Skeletal muscle tissue (tissue), 4 donors: ENCODE data around the gene COPS8. TPM values are rescaled to one million over a fixed set of nuclear protein-coding genes. Genes with fewer than 3 reads are reported as not detected.

Source experiments
- H3K27ac ChIP-seq: one replicate; pipeline ENCODE4 v1.7.0; 2013; ENCODE audit warnings: mild to moderate bottlenecking, low read depth, low read length, inconsistent platforms
- H3K27me3 ChIP-seq, 3 donors: one replicate each; pipeline ENCODE4 v1.7.0; 2013; ENCODE audit warnings: low read length in 3 of 3; ENCODE audit not compliant: control insufficient read depth in 3 of 3, insufficient read depth in 3 of 3
- H3K36me3 ChIP-seq, 3 donors: one replicate each; pipeline ENCODE4 v1.7.0; 2013; ENCODE audit warnings: low read length in 3 of 3; ENCODE audit not compliant: control insufficient read depth in 3 of 3, insufficient read depth in 3 of 3
- H3K4me1 ChIP-seq, 3 donors: one replicate each; pipeline ENCODE4 v1.7.0; 2013; ENCODE audit warnings: low read length in 3 of 3, mild to moderate bottlenecking in 3 of 3; ENCODE audit not compliant: control insufficient read depth in 3 of 3, insufficient read depth in 3 of 3
- H3K4me3 ChIP-seq, 3 donors: one replicate each; pipeline ENCODE4 v1.7.0; 2013; ENCODE audit warnings: low read length in 3 of 3
- H3K9ac ChIP-seq, 3 donors: one replicate each; pipeline ENCODE4 v1.7.0; 2013; ENCODE audit warnings: low read length in 3 of 3, mild to moderate bottlenecking in 3 of 3, moderate library complexity in 2 of 3, low read depth in 1 of 3
- H3K9me3 ChIP-seq, 3 donors: one replicate each; pipeline ENCODE4 v1.7.0; 2013; ENCODE audit warnings: low read length in 3 of 3; ENCODE audit not compliant: control insufficient read depth in 3 of 3
- total RNA-seq: library from RNA; depleted of rRNA; stranded (reverse); fragments of >200 nt; gene quantifications from one replicate; pipeline ENCODE4 v1.2.3, GENCODE V29; 2014
- donor health status: Osteomylitis.

Gene COPS8
- total RNA-seq, 1 donor from 2014 or later = 55.8 TPM

DNA sequence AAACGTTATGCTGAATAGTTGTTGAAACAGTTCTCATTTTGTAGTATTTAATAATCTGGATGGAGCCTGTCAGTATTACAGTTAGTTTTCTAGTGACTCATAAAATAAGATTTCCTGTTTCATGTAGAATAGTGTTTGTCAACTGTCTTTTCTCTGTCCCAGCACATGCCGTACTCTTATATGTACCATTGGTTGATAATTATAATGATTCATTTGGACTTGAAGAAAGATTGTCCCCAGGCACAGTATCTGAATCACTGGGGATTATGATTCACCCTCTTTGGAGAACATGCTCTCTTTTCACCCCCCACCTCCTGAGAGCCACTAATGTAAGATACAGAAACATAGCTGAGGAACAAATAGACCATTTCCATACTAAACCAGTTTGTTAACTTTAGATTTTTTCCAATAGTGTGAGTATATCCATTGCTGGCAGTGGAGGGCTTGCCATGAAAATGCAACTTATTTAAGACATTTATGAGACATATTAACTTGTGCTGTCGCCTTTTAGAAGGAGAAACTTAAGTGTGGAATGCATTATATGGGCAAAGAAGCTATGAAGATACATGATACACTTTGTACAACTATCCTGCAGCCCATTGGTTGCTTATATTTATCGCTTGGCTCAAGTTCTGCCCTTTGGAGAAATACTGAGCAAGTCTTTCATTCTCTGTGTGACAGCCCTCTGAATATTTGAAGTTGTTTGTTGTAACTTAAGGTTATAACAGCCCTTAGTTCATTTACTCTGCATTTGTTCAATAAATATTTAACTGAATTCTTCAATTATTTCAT is 12.4 kb downstream of the COPS8 start:
- Histone ChIP-seq H3K4me1 (peaks cover 22 to 27% (median 22%) of the 10 kb centered on the region in 3 donors), H3K9ac (peak overlapping the region in 1 of 3 donors; percentile 36), H3K36me3 (peaks cover 3 to 40% (median 39%) of the 10 kb centered on the region in 3 donors), H3K27ac (no peak overlapping the region), H3K9me3 (no peaks in the 10 kb centered on the region), H3K4me3 (peak overlapping the region in 1 of 3 donors; percentile 18), H3K27me3 (no peaks in the 10 kb centered on the region)

DNA sequence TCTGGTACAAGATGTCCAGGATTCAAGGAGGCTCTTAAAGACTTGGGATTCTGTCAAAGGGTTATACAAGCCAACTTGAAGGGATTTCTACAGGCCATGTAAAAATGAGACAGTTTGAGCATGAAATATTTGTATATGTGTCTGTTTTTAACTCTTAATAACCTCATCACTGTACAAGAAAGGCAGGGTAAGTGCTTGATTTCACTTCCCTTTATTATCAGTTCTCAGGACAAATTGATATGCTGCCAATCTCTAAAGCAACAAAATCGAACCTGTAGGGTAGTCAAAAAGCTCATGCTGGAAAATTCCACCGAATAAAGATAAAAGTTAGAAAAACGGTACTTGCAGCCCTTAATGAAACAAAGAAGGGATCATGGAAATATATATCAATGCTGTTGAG is 14.1 kb downstream of the COPS8 start:
- Histone ChIP-seq H3K4me1 (peaks cover 8 to 15% (median 8%) of the 10 kb centered on the region in 3 donors), H3K27me3 (no peaks in the 10 kb centered on the region), H3K4me3 (no peak overlapping the region), H3K27ac (no peak overlapping the region), H3K9ac (no peak overlapping the region), H3K36me3 (peaks cover 3 to 34% (median 32%) of the 10 kb centered on the region in 3 donors), H3K9me3 (no peaks in the 10 kb centered on the region)

DNA sequence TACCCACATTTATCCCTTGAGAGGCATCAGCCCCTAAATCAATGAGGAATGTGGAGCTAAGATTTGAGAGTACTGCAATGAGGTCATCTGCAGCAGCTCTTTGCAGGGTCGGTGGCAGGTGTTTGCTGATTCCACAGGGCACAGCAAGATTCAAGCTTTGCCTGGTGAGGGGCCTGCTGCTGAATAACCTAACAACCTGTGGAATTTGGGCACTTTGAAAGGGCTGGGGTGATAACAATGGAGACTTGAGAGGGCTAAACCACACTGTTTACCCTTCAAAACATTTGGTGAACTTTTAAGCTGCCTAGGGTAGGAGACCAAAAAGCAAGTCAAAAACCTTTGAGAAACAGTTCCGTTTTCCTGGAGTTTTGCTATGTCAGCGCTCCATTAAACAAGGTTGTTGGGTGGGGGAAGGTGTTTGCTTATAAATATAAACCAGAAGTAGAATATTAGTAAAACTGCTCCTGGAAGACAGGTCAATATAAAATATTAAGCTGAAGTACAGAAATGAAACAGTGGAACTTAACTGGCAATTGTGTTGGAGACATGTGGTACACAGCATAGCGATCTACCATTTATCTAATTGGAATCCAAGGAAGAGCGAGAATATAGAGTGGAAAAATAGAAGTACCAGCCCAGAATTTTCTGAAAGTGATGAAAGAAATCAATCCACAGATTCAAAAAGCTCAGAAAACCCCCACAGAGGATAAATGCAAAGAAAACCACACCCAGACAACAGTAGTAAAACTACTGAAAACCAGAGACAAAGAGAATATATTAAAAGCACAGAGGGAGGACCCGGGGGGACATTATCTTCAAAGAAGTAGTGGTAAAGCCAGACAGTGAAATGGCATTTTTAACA is 15.7 kb downstream of the COPS8 start:
- Histone ChIP-seq H3K27ac (no peak overlapping the region), H3K4me1 (peaks cover 8 to 11% (median 8%) of the 10 kb centered on the region in 3 donors), H3K9ac (no peak overlapping the region), H3K27me3 (no peaks in the 10 kb centered on the region), H3K4me3 (no peak overlapping the region), H3K9me3 (no peaks in the 10 kb centered on the region), H3K36me3 (peaks cover under 1 to 30% (median 26%) of the 10 kb centered on the region in 3 donors)

DNA sequence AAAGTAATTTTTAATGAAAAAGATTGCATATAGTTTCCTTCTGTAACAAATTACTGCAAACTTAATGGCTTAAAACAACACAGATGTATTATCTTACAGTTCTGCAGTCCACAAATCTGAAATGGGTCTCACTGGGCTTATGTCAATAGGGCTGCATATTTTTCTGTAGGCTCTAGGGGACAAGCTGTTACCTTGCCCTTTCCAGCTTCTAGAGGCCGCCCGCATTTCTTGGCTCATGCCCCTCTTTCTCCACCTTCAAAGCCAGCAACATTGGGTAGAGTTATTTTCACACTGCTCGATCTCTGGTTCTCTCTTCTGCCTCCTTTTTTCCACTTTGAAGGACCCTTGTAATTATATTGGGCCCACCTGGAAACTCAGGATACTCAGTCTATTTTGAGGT is 16.7 kb downstream of the COPS8 start:
- no peaks in the 10 kb centered on the region for H3K9me3 ChIP-seq
- peaks cover 0 to 26% (median 25%) of the 10 kb centered on the region in 3 donors for H3K36me3 ChIP-seq
- no peaks in the 10 kb centered on the region for H3K27me3 ChIP-seq
- no peak overlapping the region for H3K27ac ChIP-seq
- H3K4me3 ChIP-seq = no peak overlapping the region
- H3K9ac ChIP-seq = no peak overlapping the region
- H3K4me1 ChIP-seq = peaks cover 7 to 9% (median 8%) of the 10 kb centered on the region in 3 donors

DNA sequence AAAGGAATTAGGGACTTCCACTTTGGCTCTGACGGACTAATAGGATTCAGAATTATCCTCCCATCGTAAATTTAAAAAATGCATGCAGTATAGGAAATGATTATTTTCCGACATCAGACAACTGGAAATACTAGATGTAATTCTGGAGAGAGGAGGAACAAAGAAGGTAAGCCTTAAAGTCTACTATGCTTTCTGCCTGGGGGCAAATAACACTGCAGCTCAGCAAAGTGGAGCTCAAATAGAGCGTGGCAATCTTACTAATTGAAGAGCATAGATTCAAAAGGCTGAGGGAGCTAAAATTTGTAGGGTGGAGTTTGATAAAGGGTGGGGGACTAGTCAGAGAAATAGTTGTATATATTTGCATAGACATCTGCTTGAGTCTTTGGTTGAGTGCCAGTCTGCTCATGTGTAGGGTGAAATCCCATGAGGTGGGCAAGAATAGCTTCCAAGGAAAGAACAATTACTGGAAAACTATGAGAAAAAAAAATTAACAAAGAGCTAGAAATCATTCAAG is 23.8 kb downstream of the COPS8 start:
- peaks cover 0 to 4% (median 0%) of the 10 kb centered on the region in 3 donors for H3K9me3 ChIP-seq
- H3K36me3 ChIP-seq = peaks cover 0 to 2% (median 0%) of the 10 kb centered on the region in 3 donors
- no peaks in the 10 kb centered on the region for H3K27me3 ChIP-seq
- H3K4me3 ChIP-seq = no peak overlapping the region
- H3K4me1 ChIP-seq = no peaks in the 10 kb centered on the region
- no peak overlapping the region for H3K9ac ChIP-seq
- no peak overlapping the region for H3K27ac ChIP-seq

DNA sequence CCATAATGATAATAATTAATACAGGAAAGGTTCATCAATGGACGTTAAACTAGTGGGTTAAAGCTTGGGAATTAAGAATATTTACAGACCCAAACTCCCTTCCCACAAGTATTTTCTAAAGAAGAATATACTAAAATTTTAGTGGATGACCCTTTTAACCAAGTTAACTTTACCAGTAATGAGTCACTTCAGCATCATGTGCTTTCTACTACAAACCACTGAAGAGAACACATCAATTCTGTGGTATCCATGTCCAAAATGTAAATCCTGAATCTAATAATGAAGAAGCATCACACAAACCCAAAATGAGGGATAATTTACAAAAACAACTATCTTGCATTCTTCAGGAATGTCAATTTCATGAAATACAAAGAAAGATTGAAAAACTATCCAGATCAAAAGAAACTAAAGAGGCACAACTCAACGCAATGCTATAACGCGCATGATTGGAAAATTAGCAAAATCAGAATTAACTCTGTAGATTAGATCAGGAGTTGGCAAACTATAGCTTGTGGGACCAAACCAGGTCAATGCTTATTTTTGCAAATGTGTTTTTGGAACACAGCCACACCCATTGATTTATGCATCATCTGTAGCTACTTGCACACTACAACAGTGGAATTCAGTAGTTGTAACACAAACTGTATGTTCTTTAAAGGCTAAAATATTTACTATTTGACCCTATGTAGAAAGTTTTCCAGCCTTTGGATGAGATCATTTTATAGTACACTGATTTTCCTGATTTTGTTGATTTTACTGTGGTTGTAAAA is 27.5 kb downstream of the COPS8 start:
- Histone ChIP-seq H3K4me1 (peaks cover 0 to 4% (median 0%) of the 10 kb centered on the region in 3 donors), H3K36me3 (no peaks in the 10 kb centered on the region), H3K9ac (no peak overlapping the region), H3K9me3 (peaks cover 0 to 4% (median 0%) of the 10 kb centered on the region in 3 donors), H3K4me3 (no peak overlapping the region), H3K27ac (no peak overlapping the region), H3K27me3 (no peaks in the 10 kb centered on the region)

DNA sequence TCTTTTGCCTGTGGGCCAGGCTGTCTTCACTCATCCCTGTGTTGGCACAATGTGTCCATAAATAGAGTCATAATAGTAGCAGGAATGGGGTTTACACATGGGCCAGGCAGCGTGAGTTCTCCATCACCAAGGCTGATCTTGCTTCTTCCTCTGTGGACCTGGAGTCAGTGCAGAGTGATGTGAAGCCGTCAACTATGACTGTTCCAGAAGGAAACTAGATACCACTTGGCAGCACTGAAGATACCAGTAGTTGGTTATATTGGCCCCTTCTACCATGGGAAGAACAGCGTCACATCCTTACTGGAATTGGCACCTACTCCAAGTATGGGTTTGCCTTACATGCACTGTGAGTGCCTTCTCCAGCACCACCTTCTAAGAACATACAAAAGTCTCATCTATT is 30.2 kb downstream of the COPS8 start:
- Histone ChIP-seq H3K27ac (no peak overlapping the region), H3K4me1 (peaks cover 0 to 9% (median 4%) of the 10 kb centered on the region in 3 donors), H3K4me3 (no peak overlapping the region), H3K27me3 (no peaks in the 10 kb centered on the region), H3K36me3 (no peaks in the 10 kb centered on the region), H3K9ac (no peak overlapping the region), H3K9me3 (no peaks in the 10 kb centered on the region)

DNA sequence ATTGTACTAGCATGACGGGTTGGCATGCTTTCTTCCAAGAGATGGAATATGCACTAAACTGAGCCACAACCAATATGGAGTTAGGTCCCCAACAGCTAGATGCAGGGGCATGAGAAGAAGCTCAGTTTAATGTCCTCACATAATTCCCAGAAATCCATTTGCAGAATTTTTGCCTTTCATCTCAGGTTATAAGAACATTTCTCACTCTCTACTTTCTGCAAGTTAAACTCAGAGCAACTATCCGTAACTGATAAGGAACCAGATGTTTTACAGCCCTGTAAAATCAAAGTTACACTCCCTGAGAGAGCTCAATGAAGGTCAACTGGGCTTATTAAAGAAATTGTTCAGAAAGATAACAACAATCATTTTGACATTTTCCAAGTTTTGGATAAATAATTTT is 30.7 kb downstream of the COPS8 start:
- no peaks in the 10 kb centered on the region for H3K27me3 ChIP-seq
- no peaks in the 10 kb centered on the region for H3K36me3 ChIP-seq
- H3K9ac ChIP-seq = no peak overlapping the region
- no peak overlapping the region for H3K27ac ChIP-seq
- H3K4me3 ChIP-seq = no peak overlapping the region
- H3K4me1 ChIP-seq = peaks cover 0 to 9% (median 4%) of the 10 kb centered on the region in 3 donors
- no peaks in the 10 kb centered on the region for H3K9me3 ChIP-seq

DNA sequence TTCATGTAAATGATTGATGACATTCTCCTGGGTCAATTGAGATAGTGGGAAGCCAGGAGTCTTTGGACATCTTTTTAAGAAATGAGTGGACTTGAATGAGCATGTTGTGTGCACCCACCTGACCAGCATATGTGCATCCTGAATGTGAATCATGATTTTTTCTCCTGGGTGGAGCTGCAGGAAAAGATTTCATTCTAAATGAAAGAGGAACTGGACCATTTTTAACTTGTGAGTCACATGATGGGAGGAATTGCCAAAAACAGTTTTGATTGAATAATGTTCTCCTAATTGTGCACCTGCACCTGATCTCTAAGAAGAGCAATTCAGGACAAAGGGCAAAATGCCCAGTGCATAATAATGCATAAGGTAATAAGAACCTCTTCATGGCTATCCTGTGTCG is 32.3 kb downstream of the COPS8 start:
- Histone ChIP-seq H3K4me3 (no peak overlapping the region), H3K4me1 (peaks cover 0 to 9% (median 4%) of the 10 kb centered on the region in 3 donors), H3K9ac (no peak overlapping the region), H3K27me3 (no peaks in the 10 kb centered on the region), H3K36me3 (no peaks in the 10 kb centered on the region), H3K9me3 (no peaks in the 10 kb centered on the region), H3K27ac (no peak overlapping the region)
